Mucosa of descending colon (tissue), 3 donors: ENCODE results near the gene APBA2. TPM values are rescaled to one million over a fixed set of nuclear protein-coding genes. Genes with fewer than 3 reads are reported as not detected.

ENCODE experiments used
- ATAC-seq: fragments of 200-7000 bp; cut with Tn5 transposase; one replicate; pipeline ENCODE4 v1.9.1; 2020; ENCODE audit warnings: mild to moderate bottlenecking, moderate library complexity
- DNase-seq, 3 donors: peaks; one replicate each; pipeline ENCODE4 v3.0.0-alpha.2; 2020
- H3K36me3 ChIP-seq: fragments of 200-600 bp; one replicate; pipeline ENCODE4 v1.8.0; 2021; ENCODE audit warnings: low read depth, mild to moderate bottlenecking
- H3K4me1 ChIP-seq: fragments of 200-600 bp; one replicate; pipeline ENCODE4 v1.8.0; 2021; ENCODE audit warnings: low read depth, mild to moderate bottlenecking
- H3K4me3 ChIP-seq: fragments of 200-600 bp; one replicate; pipeline ENCODE4 v1.8.0; 2021; ENCODE audit warnings: mild to moderate bottlenecking
- H3K9me3 ChIP-seq: fragments of 200-600 bp; one replicate; pipeline ENCODE4 v1.8.0; 2021; ENCODE audit warnings: mild to moderate bottlenecking
- intact Hi-C, 2 donors: fragments of 100-400 bp; cut with DNase I in 1 of 2; cut with micrococcal nuclease in 1 of 2; formaldehyde crosslinking; loops; one replicate each; pipeline versions ENCODE4 v1.11.0 to v1.11.1; 2022; cut with DNase I, micrococcal nuclease
- total RNA-seq, 3 donors: library from RNA; stranded (reverse); fragmentation: NEBNext Ultra II Directional in 2 of 3; extraction: Animal tissue kit (Norgen Biotek cat#: 25700) in 2 of 3; gene quantifications; one replicate each; pipeline versions ENCODE4 v1.2.1 to v1.2.4, GENCODE V29; 2021 to 2023
- TF ChIP-seq, protein P1 (sequence below): fragments of 200-600 bp; IDR thresholded peaks from one replicate; pipeline ENCODE4 v1.8.0; 2022; ENCODE audit warnings: antibody characterized with exemption, mild to moderate bottlenecking
- donor health status: DM: no; HTN: no; CAD: no; lungs with moderate emphysema.
- donor health status: DM: no; HTN: no; CAD: no.
- donor health status: DM: no; HTN: yes; CAD: no.

APBA2 gene
- total RNA-seq, 3 donors from 2014 or later = 0.69 to 2.0 (median 1.2) TPM

DNA sequence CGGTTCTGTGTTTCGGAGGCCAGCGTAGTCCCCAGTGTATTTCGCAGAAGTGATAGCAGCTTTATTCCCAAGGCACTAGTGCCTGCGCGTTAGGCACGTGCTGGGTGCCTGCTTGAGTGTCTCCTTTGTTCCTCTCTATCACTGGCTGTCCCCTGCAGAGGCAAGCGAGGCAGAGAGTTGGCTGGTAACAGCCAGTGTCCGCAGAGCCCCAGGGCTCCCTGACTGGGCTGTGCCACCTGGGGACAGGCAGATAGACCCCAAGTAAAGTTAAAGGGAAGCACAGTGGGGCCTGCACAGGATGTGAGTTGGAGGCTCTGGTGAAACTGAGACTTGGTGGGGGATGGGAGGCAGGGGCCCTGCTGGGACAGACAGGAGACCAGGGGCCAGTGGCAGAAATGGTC is 50.7 kb downstream of the APBA2 start:
- TF ChIP-seq, protein P1, sequence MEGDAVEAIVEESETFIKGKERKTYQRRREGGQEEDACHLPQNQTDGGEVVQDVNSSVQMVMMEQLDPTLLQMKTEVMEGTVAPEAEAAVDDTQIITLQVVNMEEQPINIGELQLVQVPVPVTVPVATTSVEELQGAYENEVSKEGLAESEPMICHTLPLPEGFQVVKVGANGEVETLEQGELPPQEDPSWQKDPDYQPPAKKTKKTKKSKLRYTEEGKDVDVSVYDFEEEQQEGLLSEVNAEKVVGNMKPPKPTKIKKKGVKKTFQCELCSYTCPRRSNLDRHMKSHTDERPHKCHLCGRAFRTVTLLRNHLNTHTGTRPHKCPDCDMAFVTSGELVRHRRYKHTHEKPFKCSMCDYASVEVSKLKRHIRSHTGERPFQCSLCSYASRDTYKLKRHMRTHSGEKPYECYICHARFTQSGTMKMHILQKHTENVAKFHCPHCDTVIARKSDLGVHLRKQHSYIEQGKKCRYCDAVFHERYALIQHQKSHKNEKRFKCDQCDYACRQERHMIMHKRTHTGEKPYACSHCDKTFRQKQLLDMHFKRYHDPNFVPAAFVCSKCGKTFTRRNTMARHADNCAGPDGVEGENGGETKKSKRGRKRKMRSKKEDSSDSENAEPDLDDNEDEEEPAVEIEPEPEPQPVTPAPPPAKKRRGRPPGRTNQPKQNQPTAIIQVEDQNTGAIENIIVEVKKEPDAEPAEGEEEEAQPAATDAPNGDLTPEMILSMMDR = no peak
- DNase-seq = no peak
- Histone ChIP-seq H3K36me3 (no peaks in the 10 kb centered on the region), H3K4me3 (no peak overlapping the region), H3K4me1 (no peaks in the 10 kb centered on the region), H3K9me3 (no peaks in the 10 kb centered on the region)
- no peak for ATAC-seq
- intact Hi-C loops = no loop called here

GRCh38 chr15:28937271-28937670 is 51.5 kb downstream of the APBA2 start:
- Histone ChIP-seq H3K36me3 (no peaks in the 10 kb centered on the region), H3K9me3 (no peaks in the 10 kb centered on the region), H3K4me3 (no peak overlapping the region), H3K4me1 (no peaks in the 10 kb centered on the region)
- TF ChIP-seq, protein P1 = no peak
- DNase-seq (no peak), ATAC-seq (no peak)
- intact Hi-C loops = no loop called here

DNA sequence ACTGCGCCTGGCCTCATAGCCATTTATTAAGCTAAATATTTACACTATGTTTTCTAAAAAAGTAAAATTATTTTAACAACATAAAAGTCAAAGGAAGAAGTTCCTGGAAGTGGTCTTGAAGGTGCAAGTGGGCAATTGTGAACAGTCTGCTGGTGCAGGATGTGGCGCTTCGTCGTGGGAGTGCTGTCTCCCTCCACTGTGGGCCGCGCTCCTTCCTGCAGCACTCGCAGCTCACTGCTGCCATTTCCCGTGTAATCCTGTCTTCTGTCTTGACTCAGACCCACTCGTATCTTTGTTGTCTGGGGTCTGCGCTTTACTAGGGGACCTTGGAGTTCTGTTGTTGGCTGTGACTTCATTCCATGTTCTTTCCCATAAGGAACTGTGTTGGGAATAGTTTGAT is 56.3 kb downstream of the APBA2 start:
- intact Hi-C loops = no loop called here
- DNase-seq = no peak
- peak; percentile 65 for ATAC-seq

DNA sequence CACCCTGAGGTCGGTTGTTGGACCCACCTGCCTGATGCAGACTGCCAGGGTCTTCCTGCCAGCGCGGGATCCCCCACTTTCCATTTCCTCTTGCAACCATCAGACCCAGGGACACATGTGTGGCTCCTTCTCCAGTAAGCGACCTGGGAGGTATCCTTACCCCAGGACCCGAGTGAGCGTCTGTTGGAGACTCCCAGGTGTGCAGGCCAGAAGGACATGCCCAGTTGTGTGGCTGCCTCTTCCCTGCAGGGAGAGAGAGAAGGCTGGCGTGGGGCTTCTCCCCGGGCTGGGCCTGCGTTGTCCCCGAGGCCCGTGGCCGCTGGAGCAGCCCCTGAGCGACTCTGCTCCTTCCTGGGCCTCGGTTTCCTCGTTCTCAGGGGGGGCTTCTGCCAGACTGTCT is 56.8 kb downstream of the APBA2 start:
- TF ChIP-seq, protein P1 = no peak
- no peak for ATAC-seq
- no peaks in the 10 kb centered on the region for H3K4me1 ChIP-seq
- no peaks in the 10 kb centered on the region for H3K36me3 ChIP-seq
- no peak for DNase-seq
- no peak overlapping the region for H3K4me3 ChIP-seq
- no peaks in the 10 kb centered on the region for H3K9me3 ChIP-seq
- intact Hi-C loops = no loop called here

More for the DNA sequence above, 56.3 kb downstream of the APBA2 start:
- H3K4me1 ChIP-seq = no peaks in the 10 kb centered on the region
- TF ChIP-seq, protein P1 = no peak
- H3K9me3 ChIP-seq = no peaks in the 10 kb centered on the region
- H3K36me3 ChIP-seq = no peaks in the 10 kb centered on the region
- H3K4me3 ChIP-seq = no peak overlapping the region

GRCh38 chr15:28943146-28943545 is 57.4 kb downstream of the APBA2 start:
- ATAC-seq = no peak
- no peaks in the 10 kb centered on the region for H3K9me3 ChIP-seq
- no peaks in the 10 kb centered on the region for H3K36me3 ChIP-seq
- intact Hi-C loops = no loop called here
- H3K4me1 ChIP-seq = no peaks in the 10 kb centered on the region
- no peak overlapping the region for H3K4me3 ChIP-seq
- TF ChIP-seq, protein P1 = no peak
- no peak for DNase-seq

GRCh38 chr15:28943611-28944230 is 57.9 kb downstream of the APBA2 start:
- no peak overlapping the region for H3K4me3 ChIP-seq
- intact Hi-C loops = no loop called here
- no peak for ATAC-seq
- DNase-seq = no peak
- H3K9me3 ChIP-seq = no peaks in the 10 kb centered on the region
- TF ChIP-seq, protein P1 = no peak
- H3K4me1 ChIP-seq = no peaks in the 10 kb centered on the region
- H3K36me3 ChIP-seq = no peaks in the 10 kb centered on the region
